Measurements from ENCODE around the gene TSPAN7.

TSPAN7 gene

DNA sequence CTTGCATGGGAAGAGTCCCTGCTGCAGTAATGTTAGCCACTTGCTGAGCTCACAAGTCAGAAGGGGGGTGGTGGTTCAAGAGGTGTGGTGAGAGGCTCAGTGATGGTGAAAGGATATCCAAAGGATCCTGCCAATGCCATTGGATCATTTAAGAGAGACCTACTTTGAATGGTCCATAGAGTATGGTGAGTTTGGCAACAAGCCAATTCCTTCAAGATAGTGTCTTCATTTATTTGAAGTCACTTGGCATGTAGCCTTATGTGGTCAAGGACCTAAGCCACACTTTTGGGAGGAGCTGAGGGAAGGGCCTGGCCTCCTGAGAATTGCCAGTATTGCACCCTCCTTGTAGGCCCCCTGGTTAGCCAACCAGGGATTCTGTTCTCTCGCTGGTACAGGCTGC is 87.9 kb downstream of the TSPAN7 start:
- DNase-seq, result peak in 1 of 14 donors; percentile 44

DNA sequence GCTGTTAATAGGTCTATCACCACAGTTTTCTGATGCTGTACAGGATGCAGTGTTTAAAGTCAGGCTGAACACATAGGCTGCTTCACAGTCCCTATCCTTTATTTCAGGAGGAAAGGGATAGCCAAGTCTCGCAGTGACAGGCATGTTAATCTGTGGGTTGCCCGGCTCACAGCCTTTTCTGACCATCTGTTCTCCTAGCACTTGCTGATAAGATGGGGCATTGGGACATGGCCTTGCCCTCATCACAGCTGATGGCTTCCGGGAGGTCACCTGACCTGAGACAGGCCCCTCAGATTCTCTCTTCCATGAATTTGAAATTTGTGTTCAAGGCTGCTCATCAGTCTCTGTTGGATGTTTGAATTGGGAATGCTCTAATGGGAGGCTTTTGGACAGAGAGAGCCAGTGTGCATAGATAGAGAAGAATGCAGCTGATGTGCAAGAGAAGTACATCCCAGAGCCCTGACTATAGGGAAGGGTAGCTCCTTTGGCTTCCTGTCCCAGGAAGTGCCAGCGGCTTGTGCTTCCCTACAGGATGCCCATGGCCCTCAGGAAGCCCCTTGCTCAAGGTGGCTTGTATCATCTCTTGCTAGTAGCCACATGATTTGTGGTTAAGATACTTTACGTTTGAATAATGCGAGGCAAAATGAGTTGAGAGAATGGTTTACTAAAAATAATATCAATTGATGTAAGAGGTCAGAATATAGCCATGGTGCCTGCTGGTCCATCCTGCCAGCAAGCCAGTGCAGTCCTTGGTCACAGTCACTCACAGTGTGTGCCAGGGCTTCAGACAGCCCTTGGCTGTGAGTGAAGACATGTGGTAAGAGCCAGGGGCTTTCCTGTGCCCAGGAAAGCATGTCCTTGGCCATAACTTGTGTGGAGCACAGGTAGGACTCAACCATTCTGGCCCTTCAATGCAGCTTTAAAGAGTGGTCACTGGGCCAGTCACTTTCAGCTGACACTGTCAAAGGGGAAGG is 88.6 kb downstream of the TSPAN7 start:
- DNase-seq, result peak in 2 of 14 donors; percentile 6 to 78

DNA sequence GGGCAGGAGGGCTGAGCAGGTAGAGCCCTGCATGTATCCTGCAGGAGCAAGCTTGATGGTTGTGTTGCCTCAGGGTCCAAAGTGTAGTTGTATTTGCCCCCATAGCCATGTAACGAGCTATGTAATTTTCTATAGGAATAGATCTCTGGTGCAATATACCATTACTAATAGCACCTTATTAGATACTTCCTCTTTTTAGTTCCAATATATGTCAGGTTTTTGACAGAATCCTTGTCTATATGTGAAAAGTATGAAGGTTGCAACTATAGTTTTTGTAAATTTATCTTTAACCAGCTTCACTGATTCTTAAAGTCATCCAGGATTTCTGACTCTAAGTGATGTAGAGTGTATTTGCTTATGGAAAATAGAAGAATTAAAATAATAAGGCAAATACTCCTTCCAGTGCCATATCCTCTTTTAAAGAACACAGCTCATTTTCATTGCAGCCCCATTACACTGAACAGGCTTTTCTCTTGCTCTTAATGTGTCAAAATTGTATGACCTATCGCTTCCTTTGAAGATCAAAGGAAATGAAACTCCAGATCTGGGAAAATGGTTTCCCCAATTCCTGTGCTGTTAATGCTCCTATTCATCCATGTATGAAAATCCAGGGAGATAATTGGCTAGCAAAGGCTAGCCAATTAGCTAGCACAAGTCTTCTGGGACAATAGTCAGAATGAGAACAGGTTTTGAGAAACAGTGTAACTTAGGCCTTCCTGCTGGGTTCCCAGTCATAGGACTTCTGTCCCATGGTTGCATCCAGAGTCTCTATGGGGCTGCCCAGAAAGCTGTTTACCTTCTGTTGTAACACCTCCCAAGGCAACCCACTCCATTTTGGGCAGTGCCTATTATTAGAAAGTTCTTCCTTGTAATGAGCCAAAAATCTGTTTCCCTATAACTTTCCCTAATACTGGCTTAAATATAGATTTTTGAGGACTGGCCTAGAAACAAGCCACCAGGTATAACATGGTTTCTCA is 90.6 kb downstream of the TSPAN7 start:
- DNase-seq, result peak in 1 of 14 donors; percentile 34

DNA sequence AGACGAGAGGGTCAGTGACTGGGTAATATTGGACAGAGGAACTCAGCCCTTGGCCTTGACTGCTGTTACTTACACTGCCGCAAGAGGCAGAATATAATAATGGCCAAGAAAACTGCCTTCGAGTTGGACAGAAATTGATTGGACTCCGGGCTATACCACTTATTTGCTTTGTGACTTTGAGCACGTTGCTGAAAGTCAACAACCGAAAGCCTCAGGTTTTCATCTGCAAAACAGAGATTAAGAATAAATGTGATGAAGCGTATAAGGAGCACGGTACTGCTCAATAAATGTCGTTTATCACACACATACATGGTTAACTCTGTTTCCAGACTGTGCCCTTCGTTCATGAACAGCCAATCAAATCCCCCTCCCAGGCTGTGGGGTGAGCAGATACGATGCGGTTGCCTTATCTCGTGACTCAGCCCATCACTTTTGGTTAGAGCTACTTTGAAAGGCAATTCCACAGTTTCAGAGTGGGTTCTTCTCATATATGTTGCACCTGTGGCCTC is 91.6 kb downstream of the TSPAN7 start:
- no peak for DNase-seq

DNA sequence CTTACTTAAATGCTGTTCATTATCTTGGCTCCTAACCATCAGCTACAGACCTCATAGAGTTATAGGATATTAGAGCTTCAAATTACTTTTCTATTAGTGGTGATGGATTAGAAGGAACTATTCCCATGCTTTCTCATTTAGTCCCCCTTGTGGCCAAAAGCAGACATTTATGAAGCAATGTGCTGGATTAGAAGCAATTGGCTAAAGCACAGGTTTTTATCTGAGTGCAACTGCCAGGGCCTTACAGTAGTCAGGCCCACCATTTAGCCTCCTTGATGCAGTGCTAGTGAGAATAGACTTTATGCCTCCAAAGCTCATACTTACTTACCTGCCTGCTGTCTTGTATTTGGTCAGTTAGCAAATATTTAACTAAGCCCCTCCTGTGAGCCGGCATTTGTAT is 93.0 kb downstream of the TSPAN7 start:
- DNase-seq, result peak in 2 of 14 donors; percentile 3 to 32

DNA sequence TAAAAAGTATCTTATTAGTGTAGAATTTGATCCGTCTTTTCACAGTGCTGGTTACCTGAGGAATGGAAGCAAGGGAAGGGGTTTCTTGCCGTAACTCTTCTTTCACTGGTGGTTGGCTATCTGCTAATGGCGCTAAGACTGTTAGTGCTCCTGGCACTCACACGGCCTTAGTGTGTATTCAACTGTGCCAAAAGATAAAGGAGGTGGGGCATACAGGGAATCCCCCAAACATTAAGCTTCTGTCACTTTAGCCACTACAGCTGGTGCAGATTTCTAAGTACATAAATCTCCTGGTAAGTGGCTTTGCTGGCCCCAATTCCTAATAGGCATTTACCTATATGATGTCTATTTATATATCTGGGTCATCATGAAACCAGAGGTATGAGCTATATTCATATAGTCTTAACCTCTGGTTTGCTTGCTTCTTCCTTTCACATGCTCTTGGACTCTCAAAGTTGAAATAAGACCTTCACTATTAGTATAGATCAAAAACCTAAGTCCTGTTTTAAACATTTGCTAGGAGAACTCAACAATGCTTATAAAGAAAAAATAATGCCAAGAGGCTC is 95.1 kb downstream of the TSPAN7 start:
- no peak for DNase-seq

DNA sequence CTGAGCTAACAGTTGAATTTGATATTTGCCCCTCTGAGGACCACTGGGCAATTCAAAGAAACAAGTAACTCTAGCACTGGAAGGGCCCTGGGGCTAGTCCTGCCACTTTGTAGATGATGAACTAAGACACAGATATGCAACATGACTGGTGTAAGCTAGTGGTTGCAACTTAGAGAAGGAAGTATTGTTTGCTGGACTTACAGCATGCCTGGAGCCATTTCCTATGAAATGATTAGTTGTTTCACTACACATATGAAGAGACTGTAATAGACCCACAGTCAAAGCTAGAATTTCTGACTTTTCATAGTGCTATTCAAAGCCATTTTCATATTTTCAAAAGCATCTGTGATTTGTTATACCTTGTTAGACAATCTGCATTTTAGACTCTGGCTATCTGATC is 96.2 kb downstream of the TSPAN7 start:
- no peak for DNase-seq

DNA sequence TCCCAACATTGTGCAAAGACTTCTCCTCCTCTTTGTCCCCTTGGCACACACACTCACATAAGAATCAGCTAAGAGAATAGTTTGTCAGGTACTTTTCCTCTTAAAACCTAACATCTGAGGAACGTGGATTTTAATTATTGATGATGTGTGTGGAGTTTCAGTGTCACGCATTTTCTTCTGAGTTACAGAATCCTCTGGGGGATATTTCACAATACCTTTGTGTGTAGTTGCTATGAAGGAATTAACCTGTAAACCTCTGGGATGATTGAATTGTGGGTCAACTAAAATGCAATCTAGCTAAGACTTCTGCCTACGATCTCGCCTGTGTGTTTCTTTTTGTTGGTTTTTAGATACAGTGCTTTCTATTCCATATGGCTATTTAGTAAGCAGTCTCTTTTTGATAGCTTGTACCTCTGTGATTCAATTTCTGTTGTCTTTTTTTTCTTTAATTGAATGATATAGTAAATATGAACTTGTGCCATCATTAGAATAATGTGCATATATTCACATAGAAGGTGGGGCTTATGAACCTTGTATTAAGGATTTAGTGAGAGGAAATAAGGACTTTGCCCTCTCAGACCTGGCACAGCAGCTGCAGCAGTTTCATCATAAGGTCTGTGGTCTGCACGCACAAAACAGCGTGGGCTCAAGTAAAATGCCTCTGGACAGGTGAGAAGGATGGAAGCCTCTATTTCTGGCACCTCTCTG is 99.2 kb downstream of the TSPAN7 start:
- no peak for DNase-seq

DNA sequence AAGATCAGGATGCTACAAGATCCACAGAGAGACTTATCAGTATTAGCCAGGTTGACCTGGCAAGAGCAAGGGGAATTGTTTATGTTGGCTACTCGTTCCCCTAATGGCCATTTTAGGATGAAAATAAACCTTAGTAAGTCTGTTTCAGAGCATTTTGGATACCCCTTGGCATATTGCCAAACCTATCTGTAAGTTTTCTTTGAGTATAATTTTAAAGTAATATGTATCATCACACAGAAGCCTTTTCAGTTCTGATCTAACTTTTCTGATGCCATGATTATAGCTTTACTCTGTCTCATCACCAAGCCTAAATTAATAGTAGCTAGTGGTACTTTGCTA is 99.7 kb downstream of the TSPAN7 start:
- no peak for DNase-seq

DNA sequence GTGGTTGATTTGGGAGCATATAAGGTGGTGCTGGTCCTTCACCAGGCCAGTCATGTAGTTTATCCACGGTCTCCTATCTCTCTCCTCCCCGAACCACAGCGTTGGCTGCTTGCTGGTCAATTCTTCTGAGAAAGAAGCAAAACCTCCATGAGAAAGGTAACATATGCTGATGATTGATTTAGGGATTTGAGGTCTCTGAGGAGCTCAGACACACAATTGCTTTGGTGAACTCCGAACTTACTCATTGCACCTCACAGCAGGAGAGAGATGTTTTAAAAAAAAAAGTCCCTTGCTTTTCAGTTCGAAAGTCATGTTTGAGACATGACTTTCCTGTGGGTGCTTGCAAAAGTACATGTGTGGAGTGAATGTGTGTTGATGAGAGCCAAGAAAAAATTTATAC is 100.2 kb downstream of the TSPAN7 start:
- no peak for DNase-seq

DNA sequence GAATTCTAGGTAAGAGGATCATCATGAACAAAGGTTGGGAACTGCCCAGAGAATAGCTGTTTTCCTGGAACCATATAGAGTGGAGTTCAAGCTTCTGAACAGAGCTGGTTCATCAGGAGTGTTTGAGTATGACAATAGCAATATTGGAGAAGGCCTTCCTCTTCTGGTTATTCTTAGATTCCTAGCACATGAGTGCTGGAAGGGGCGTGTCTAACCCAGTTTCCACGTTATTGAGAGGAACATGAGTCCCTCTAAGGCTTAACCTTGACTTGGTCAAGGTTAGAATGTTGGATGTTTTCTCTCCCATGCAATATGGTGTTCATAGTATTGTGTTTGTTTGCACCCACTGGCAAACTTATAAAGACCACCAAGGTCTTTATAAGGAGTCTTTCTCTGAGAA is 101.3 kb downstream of the TSPAN7 start:
- no peak for DNase-seq

DNA sequence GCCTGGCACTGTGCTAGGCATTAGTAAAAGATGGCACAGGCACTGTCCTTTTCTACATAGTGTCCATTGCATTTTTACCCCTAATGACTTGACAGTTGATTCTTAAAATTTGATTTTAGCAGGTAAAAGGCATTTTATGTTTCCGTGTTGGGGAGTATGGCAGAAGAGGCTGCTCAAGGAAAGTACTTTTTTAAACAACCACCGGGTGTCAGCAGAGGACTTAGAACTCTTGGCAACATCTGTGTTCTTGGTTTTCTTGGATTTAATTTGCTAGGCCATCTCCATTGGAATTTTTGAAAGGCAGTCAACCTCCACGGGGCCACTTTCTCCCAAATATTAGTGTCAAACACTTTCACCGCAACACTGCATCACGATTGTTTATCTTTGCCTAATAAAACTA is 102.9 kb downstream of the TSPAN7 start:
- DNase-seq, result peak in 2 of 14 donors; percentile 4 to 5

DNA sequence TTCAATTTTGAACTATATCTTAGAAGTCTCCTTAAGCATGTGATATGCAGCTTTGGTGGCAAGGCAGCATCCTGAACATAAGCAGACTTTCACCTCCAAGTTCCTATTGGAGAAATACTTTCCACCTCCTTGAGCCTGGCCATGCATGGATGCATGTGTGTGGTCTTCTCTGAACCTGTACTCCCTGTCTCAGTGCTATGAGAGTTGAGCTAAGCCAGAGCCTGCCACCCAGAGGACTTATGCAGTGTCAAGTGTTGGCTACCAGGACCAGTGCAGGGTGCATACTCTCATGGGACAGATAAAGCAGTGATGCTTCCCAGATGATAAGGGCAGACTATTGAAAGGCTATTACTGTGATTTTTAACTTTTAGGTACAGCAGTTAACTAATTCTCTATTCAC is 105.6 kb downstream of the TSPAN7 start:
- DNase-seq, result no peak

DNA sequence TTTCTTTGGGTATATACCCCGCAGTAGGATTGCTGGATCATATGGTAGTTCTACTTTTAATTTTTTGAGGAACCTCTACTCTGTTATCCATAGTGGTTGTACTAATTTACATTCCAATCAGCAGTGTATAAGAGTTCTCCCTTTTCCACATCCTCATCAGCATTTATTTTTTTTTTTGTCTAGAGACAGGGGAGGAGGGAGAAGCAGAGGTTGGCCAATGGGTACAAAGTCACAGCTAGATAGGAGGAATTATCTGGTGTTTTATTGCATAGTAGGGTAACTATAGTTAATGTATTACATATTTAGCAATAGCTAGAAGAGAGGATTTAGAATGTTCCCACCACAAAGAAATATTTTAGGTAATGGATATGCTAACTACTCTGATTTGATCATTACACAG is 107.4 kb downstream of the TSPAN7 start:
- DNase-seq, result no peak

DNA sequence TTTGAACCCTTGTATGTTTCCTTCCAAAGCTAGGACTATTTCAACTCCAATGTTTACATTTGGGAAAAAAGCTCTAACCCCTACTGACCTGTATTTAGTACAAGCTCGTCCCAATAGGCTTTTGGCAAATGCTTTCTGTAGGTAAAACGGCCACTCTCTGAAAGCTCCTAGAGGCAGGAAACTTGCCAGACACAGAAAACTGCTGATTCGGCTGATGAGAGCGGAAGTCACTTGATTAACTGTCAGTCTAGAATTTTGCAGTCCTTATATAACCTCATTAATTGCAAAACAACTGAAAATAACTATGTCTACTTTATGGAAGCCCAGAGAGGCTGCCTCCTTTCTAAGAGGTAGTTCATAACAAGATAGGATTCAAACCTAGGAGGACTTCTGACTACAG is 108.1 kb downstream of the TSPAN7 start:
- DNase-seq, result no peak

DNA sequence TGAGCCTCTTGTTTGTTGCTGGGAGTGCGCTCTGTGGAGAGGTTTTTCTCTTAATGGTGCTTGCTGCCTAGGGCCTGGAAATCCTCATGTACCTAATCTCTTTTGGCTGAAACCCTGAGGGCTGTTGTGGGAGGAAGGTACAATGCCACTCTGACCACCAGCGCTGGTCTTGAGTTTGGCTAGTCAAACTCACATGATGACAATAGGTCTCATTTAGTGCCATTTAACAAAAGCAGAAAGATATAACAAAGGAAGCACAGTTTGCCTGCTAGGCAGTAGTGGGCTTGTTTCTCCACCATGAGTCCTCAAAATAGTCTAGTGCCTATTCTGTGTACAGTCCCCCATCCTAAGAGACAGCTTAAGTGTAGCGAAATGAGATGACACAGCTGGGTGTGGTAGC is 111.3 kb downstream of the TSPAN7 start:
- no peak for DNase-seq

DNA sequence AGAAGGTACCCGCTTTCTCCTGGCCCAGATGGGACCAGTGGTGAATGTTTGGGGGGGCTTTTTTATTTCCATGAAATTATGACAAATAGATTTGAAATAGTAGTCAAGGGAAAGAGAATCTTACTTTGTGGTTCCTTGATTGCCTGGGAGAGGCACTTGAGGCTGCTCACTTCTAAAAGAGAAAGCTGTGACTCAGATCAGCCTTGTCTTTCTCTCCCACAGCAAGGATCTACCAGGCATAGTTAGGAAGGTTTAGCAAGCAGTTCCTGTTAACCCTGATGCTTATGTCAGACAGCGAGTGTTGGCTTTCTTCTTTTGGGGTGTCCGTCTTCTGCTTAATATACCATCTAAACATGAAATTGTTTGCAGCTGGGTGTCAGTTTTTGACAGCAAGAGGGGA is 114.5 kb downstream of the TSPAN7 start:
- no peak for DNase-seq

DNA sequence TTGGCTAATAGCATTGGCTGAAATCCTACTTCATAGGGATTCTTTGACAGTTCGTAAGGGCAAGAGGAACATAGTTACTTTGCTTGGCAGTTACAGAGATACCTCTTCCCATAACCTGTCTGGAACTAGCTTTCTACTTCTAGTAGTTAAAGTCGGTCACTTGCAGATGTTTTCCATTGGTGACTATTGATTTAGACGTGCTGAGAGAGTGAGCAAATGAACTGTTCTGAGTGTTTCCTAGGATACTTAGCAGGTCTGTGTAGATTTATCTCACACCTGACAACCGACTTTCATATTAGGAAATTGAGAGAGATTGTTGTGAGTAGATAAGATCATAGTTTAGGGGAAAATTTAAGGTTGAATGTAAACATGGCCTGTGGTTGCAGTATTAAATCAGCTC is 116.8 kb downstream of the TSPAN7 start:
- DNase-seq, result no peak

DNA sequence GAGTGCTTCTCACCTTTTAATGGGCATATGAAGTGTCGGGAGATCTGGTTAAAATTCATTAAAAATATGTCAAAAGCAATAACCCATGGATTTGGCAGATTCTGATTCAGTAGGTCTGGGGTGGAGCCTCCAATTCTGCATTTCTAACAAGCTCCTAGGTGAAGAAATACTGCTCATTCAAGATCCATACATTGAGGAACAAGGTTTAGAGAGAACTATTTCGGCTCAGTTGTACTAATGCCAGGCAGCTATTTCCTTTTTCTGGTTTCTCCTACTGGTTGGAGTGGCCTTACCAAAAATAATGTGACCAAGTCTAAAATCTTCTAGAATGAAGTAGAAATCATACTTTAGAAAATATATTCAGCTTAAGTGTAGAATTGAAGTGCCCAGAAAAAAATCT is 117.5 kb downstream of the TSPAN7 start:
- no peak for DNase-seq

DNA sequence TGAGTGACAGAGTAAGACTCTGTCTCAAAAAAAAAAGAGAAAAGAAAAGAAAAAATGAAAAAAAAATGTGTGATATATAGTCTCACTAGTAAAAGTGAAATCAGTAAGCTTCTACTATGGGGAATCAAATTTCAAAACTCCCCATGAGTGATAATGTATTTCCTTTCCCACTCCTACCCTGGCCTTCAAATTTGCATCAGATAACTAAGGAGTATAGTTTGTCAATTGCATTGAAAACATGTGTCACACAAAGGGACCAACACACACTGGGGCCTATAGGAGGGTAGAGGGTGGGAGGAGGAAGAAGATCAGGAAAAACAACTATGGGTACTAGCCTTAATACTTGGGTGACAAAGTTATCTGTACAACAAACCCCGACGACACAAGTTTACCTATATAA is 118.4 kb downstream of the TSPAN7 start:
- DNase-seq, result no peak

DNA sequence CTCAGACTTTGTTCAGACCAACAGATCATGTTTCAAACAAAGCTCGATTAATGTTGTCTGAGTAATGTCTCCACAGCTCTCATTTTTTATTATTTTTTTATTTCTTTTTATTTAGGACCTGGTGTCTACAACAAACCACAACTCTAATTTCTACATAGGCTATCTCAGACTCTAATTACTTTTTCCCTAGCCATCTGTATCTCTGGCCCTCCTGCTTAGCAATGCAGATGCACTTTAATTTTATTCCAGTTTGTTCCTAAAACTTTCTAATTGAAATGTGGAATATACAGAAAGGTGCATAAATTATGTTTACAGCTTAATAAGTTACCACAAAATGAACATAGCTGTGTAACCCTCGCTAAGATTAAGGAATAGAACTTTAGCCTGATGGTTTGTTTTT is 120.8 kb downstream of the TSPAN7 start:
- no peak for DNase-seq

DNA sequence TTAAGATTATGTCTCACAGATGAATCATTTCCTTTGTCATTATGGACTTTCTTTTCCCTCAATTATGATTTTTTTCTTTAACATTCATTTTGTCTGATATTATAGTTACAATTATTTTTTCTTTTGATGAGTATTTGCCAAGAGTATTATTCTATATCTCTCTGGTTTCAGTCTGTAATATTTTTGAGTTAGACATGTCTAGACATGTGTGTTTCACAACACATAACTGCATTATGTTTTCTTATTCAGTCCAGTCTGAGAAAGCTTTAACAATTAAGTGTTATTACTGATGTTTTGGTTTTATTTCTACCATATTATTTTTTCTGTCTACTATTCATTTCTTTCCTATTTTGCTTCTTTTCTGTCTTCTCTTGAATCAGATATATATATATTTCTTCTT is 131.6 kb downstream of the TSPAN7 start:
- DNase-seq, result no peak
